T-helper 2 cell treated with Interferon-gamma antibody and Interleukin-4, amounts not matched to agents 5 μg/mL and 100 μg/mL, for 36 hours (primary cell): Measurements from ENCODE around the gene SPATA12.

Experiments
- DNase-seq: peaks from one replicate; pipeline ENCODE4 v3.0.0; 2021; ENCODE audit warnings: low spot score
- H3K27ac Mint-ChIP-seq: one replicate; pipeline ENCODE4 v1.8.0; 2021; ENCODE audit warnings: mild to moderate bottlenecking, mixed read lengths
- H3K27me3 Mint-ChIP-seq: one replicate; pipeline ENCODE4 v1.8.0; 2021; ENCODE audit warnings: low read depth, mixed read lengths
- H3K36me3 Mint-ChIP-seq: one replicate; pipeline ENCODE4 v1.8.0; 2021; ENCODE audit warnings: low read depth, mixed read lengths
- H3K4me1 Mint-ChIP-seq: one replicate; pipeline ENCODE4 v1.8.0; 2021; ENCODE audit warnings: low read depth, mixed read lengths
- H3K4me3 Mint-ChIP-seq: one replicate; pipeline ENCODE4 v1.8.0; 2022; ENCODE audit warnings: mild to moderate bottlenecking, moderate library complexity, mixed read lengths
- H3K9me3 Mint-ChIP-seq: one replicate; pipeline ENCODE4 v1.8.0; 2021; ENCODE audit warnings: mixed read lengths

SPATA12 gene, protein sequence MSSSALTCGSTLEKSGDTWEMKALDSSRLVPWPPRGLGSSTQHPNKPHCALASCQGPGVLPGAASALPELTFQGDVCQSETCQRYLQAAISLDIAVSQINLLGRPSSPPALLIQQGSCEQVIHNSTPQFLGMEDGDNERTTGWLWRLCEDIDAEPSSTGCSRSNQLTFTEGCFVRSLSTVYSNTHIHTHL

DNA sequence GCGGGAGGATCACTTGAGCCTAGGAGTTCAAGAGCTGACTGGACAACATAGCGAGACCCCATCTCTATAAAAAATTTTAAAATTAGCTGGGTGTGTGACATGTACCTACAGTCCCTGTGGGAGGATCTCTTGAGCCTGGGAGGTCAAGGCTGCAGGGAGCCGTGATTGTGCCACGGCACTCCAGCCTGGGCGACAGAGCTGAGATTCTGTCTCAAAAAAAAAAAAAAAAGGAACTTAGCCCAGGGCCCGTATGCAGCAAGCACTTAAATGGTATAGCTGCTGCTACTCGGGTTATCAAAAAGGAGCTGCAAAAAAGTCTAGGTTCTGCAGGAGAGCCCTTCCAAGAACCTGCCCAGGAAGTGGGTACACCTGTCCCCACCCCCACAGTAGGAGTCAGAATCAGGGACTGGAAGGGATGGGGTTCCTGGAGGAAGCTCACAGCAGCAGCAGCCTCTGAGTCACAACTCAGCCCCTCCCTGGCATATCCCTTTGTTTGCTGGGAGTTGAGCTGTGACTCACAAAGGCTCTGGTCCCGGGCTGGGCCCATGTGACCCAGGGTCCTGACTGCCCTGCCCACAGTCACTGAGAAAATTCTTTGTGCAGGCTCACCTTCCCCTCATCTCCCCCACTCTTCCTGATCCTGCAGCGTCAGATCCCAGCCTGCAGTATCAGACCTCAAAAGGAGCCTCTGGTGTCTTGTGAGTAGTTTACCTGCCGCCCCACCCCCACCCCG is at the start of gene SPATA12:
Gene SPATA12 (plus strand): TSS at position 576 of the 733 bp plus-strand sequence. CDS start 13,031 bp downstream, outside the sequence.
- Mint-ChIP-seq H3K27ac (no peak within 1 kb of the TSS), H3K9me3 (no peaks in the 10 kb centered on the region), H3K4me3 (no peak within 1 kb of the TSS), H3K27me3 (peaks cover 2% of the 10 kb centered on the region), H3K4me1 (peaks cover 3% of the 10 kb centered on the region), H3K36me3 (no peaks in the 10 kb centered on the region)
- no peak for DNase-seq

- H3K36me3 Mint-ChIP-seq, result no peaks in the 10 kb centered on the region
- H3K9me3 Mint-ChIP-seq, result no peaks in the 10 kb centered on the region
- DNase-seq, result no peak
- no peak overlapping the region for H3K4me3 Mint-ChIP-seq
- H3K27ac Mint-ChIP-seq, result no peak overlapping the region
- peaks cover 5% of the 10 kb centered on the region for H3K4me1 Mint-ChIP-seq
- H3K27me3 Mint-ChIP-seq, result peaks cover 3% of the 10 kb centered on the region
These were observed 49.4 kb upstream of the SPATA12 start for GRCh38 chr3:57011022-57011421.

DNA sequence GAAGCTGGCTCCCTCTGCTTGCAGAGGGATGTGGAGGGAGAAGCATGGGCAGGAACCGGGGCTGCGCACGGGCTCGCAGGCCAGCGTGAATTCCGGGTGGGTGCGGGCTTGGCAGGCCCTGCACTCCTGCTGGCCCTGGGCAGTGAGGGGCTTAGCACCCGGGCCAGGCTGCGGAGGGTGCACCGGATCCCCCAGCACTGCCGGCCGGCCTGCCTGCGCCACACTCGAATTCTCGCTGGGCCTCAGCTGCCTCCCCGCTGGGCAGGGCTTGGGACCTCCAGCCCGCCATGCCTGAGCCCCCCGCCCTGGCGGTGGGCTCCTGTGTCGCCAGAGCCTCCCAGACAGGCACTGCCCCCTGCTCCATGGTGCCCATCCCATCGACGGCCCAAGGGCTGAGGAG is 47.6 kb upstream of the SPATA12 start:
- peaks cover under 1% of the 10 kb centered on the region for H3K4me1 Mint-ChIP-seq
- H3K9me3 Mint-ChIP-seq, result no peaks in the 10 kb centered on the region
- no peak overlapping the region for H3K4me3 Mint-ChIP-seq
- H3K27ac Mint-ChIP-seq, result no peak overlapping the region
- no peaks in the 10 kb centered on the region for H3K36me3 Mint-ChIP-seq
- DNase-seq, result no peak
- H3K27me3 Mint-ChIP-seq, result peaks cover 3% of the 10 kb centered on the region

DNA sequence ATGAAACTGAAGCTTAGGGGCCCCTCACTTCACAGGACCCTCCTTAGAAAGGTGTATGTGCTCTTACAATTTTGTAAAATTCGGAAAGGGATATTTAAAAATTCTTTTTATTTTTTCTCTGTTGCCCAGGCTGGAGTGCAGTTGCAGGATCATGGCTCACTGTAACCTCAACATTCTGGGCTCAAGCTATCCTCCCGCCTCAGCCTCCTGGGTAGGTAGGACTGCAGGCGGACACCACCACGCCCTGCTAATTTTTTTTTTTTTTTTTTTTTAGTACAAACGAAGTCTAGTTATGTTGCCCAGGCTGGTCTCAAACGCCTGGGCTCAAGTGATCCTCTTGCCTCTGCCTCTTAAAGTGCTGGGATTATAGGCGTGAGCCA is 45.1 kb upstream of the SPATA12 start:
- no peaks in the 10 kb centered on the region for H3K36me3 Mint-ChIP-seq
- no peaks in the 10 kb centered on the region for H3K4me1 Mint-ChIP-seq
- no peak overlapping the region for H3K4me3 Mint-ChIP-seq
- DNase-seq, result no peak
- no peak overlapping the region for H3K27ac Mint-ChIP-seq
- peaks cover 5% of the 10 kb centered on the region for H3K27me3 Mint-ChIP-seq
- no peaks in the 10 kb centered on the region for H3K9me3 Mint-ChIP-seq

DNA sequence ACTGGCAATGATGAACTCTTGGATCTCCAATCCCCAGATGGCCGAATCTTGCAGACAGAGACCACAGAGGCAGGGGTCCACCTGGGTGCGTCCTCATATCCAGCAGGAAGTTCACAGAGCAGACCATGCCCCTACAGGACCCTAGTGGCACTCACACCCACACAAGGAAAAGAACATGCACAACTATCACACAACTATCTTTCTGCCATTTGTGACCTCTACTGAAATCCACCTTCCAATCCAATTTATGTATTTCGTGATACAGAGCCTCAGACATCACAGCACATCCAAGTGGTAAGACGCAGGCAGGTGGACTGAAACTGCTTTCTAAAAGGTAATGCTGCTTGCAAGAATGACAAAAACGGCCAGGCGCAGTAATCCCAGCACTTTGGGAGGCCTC is 44.6 kb upstream of the SPATA12 start:
- no peaks in the 10 kb centered on the region for H3K9me3 Mint-ChIP-seq
- no peak for DNase-seq
- no peak overlapping the region for H3K4me3 Mint-ChIP-seq
- peaks cover 5% of the 10 kb centered on the region for H3K27me3 Mint-ChIP-seq
- no peaks in the 10 kb centered on the region for H3K36me3 Mint-ChIP-seq
- H3K4me1 Mint-ChIP-seq, result no peaks in the 10 kb centered on the region
- H3K27ac Mint-ChIP-seq, result no peak overlapping the region

- H3K27ac Mint-ChIP-seq, result no peak overlapping the region
- H3K4me3 Mint-ChIP-seq, result no peak overlapping the region
- H3K4me1 Mint-ChIP-seq, result no peaks in the 10 kb centered on the region
- no peak for DNase-seq
- H3K27me3 Mint-ChIP-seq, result peaks cover 6% of the 10 kb centered on the region
- no peaks in the 10 kb centered on the region for H3K9me3 Mint-ChIP-seq
- no peaks in the 10 kb centered on the region for H3K36me3 Mint-ChIP-seq
These were observed 43.0 kb upstream of the SPATA12 start for GRCh38 chr3:57017459-57017845.

GRCh38 chr3:57018246-57018645 is 42.2 kb upstream of the SPATA12 start:
- DNase-seq, result no peak
- Mint-ChIP-seq H3K4me1 (no peaks in the 10 kb centered on the region), H3K9me3 (no peaks in the 10 kb centered on the region), H3K4me3 (no peak overlapping the region), H3K27ac (no peak overlapping the region), H3K36me3 (no peaks in the 10 kb centered on the region), H3K27me3 (peaks cover 11% of the 10 kb centered on the region)

GRCh38 chr3:57019057-57019456 is 41.4 kb upstream of the SPATA12 start:
- H3K27ac Mint-ChIP-seq, result no peak overlapping the region
- H3K27me3 Mint-ChIP-seq, result peaks cover 11% of the 10 kb centered on the region
- no peaks in the 10 kb centered on the region for H3K36me3 Mint-ChIP-seq
- H3K4me3 Mint-ChIP-seq, result no peak overlapping the region
- no peaks in the 10 kb centered on the region for H3K9me3 Mint-ChIP-seq
- no peak for DNase-seq
- H3K4me1 Mint-ChIP-seq, result no peaks in the 10 kb centered on the region

DNA sequence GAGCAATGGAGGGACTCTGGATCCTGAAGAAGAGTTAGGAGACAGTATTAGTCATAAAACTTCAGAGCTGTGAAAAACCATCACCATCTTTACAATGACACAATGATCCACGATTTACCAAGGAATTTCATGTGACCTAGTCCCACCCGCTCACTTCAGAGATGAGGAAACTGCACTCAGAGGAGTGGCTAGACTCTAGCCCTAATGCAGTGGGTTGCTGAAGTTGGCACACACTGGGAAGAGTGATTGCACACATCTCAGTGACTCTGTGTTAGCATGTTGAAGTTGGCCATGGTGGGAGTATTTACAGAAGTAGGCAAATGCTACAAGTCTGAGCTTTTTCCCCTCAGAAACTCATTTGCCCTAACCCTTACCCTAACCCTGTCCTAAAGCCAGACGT is 35.2 kb upstream of the SPATA12 start:
- no peak overlapping the region for H3K4me3 Mint-ChIP-seq
- H3K36me3 Mint-ChIP-seq, result no peaks in the 10 kb centered on the region
- H3K4me1 Mint-ChIP-seq, result no peaks in the 10 kb centered on the region
- H3K27me3 Mint-ChIP-seq, result peaks cover 6% of the 10 kb centered on the region
- no peak for DNase-seq
- H3K9me3 Mint-ChIP-seq, result no peaks in the 10 kb centered on the region
- no peak overlapping the region for H3K27ac Mint-ChIP-seq

- no peak overlapping the region for H3K4me3 Mint-ChIP-seq
- H3K27me3 Mint-ChIP-seq, result peaks cover 9% of the 10 kb centered on the region
- no peaks in the 10 kb centered on the region for H3K9me3 Mint-ChIP-seq
- H3K27ac Mint-ChIP-seq, result no peak overlapping the region
- no peaks in the 10 kb centered on the region for H3K4me1 Mint-ChIP-seq
- no peaks in the 10 kb centered on the region for H3K36me3 Mint-ChIP-seq
- DNase-seq, result no peak
These were observed 33.5 kb upstream of the SPATA12 start for GRCh38 chr3:57026944-57027343.

DNA sequence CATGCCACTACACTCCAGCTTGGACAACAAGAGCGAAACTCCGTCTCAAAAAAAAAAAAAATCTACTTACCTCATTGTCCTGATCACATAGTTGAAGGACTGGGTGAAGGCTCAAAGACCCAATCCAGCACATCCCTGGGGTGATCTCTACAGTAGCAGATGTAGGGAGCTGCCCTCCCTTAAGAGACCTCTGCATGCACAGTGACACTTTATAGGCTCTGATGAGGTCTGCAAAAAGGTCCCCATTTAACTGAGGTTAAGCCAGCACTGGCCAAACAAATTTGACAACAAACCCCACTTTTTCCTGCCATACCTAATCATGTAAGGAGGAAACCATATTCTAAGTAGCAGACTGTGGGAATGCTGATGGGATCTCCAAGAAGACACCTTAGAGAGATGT is 31.1 kb upstream of the SPATA12 start:
- H3K4me3 Mint-ChIP-seq, result no peak overlapping the region
- no peak for DNase-seq
- H3K27ac Mint-ChIP-seq, result no peak overlapping the region
- H3K36me3 Mint-ChIP-seq, result no peaks in the 10 kb centered on the region
- no peaks in the 10 kb centered on the region for H3K4me1 Mint-ChIP-seq
- peaks cover 11% of the 10 kb centered on the region for H3K27me3 Mint-ChIP-seq
- H3K9me3 Mint-ChIP-seq, result no peaks in the 10 kb centered on the region

GRCh38 chr3:57029924-57030323 is 30.5 kb upstream of the SPATA12 start:
- H3K4me3 Mint-ChIP-seq, result no peak overlapping the region
- DNase-seq, result no peak
- peaks cover 11% of the 10 kb centered on the region for H3K27me3 Mint-ChIP-seq
- H3K36me3 Mint-ChIP-seq, result no peaks in the 10 kb centered on the region
- no peaks in the 10 kb centered on the region for H3K4me1 Mint-ChIP-seq
- H3K27ac Mint-ChIP-seq, result no peak overlapping the region
- no peaks in the 10 kb centered on the region for H3K9me3 Mint-ChIP-seq

DNA sequence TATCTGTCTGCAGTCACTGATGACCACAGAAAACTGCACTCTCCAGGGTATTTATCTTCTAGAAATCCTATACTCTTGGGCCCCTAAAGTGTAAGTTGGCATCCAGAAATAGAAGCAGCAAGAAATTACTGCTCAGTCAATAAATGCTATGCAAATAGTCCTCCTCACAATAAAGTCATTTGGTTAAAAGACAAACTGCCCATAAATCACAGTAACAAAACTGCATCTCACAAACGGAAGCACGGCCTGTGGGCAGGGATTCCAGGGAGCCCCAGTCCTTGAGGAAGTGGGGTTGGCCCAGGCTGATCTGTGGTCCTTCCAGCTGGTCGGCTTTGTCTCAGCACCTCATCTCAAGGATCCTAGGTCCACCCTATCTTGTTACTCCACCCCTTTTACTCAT is 29.7 kb upstream of the SPATA12 start:
- H3K36me3 Mint-ChIP-seq, result no peaks in the 10 kb centered on the region
- no peaks in the 10 kb centered on the region for H3K4me1 Mint-ChIP-seq
- no peaks in the 10 kb centered on the region for H3K9me3 Mint-ChIP-seq
- no peak overlapping the region for H3K4me3 Mint-ChIP-seq
- H3K27me3 Mint-ChIP-seq, result peaks cover 11% of the 10 kb centered on the region
- H3K27ac Mint-ChIP-seq, result no peak overlapping the region
- no peak for DNase-seq

- Mint-ChIP-seq H3K4me1 (no peaks in the 10 kb centered on the region), H3K36me3 (no peaks in the 10 kb centered on the region)
These were observed 28.6 kb upstream of the SPATA12 start for GRCh38 chr3:57031631-57032541.

More at GRCh38 chr3:57031631-57032541, 28.6 kb upstream of the SPATA12 start:
- H3K27ac Mint-ChIP-seq, result no peak overlapping the region
- peaks cover 11% of the 10 kb centered on the region for H3K27me3 Mint-ChIP-seq
- H3K9me3 Mint-ChIP-seq, result no peaks in the 10 kb centered on the region
- no peak for DNase-seq
- no peak overlapping the region for H3K4me3 Mint-ChIP-seq
